GM21619 (cell line): ENCODE measurements around the gene B4GALT2.
A peak's percentile ranks its signal among the peaks of the same experiment; 100 is the strongest.

ENCODE experiments used
- ATAC-seq: cut with Tn5 transposase; IDR thresholded peaks from one replicate; pipeline ENCODE4 v1.9.1; 2021; ENCODE audit not compliant: unreplicated experiment

The B4GALT2 gene

GRCh38 chr1:43983253-43983899 is 4.4 kb downstream of the B4GALT2 start:
- ATAC-seq = no peak

GRCh38 chr1:43984855-43985254 is 5.8 kb downstream of the B4GALT2 start:
- ATAC-seq = no peak

GRCh38 chr1:43985984-43986595 is 7.1 kb downstream of the B4GALT2 start:
- ATAC-seq = no peak

GRCh38 chr1:43986712-43987111 is 7.7 kb downstream of the B4GALT2 start:
- ATAC-seq = no peak

GRCh38 chr1:43987159-43987902 is 8.3 kb downstream of the B4GALT2 start:
- no peak for ATAC-seq

GRCh38 chr1:43990271-43991199 is 11.5 kb downstream of the B4GALT2 start:
- ATAC-seq = no peak

- ATAC-seq = no peak
Measured at GRCh38 chr1:43991200-43991475, 12.1 kb downstream of the B4GALT2 start.

- peak; percentile 56 for ATAC-seq
Measured at GRCh38 chr1:43991476-43992231, 12.6 kb downstream of the B4GALT2 start, which contains the start of gene CCDC24. Gene CCDC24, plus strand, starts transcription at chr1:43991599. Its CDS starts 280 bp downstream, at chr1:43991879.

GRCh38 chr1:43992232-43992995 is 13.4 kb downstream of the B4GALT2 start:
- no peak for ATAC-seq

GRCh38 chr1:43993206-43993914 is 14.3 kb downstream of the B4GALT2 start:
- no peak for ATAC-seq

GRCh38 chr1:43994071-43994470 is 15.1 kb downstream of the B4GALT2 start:
- ATAC-seq = no peak

GRCh38 chr1:43994794-43995790 is 16.1 kb downstream of the B4GALT2 start:
- ATAC-seq = no peak

- ATAC-seq = no peak
Measured at GRCh38 chr1:43995984-43996732, 17.1 kb downstream of the B4GALT2 start.

GRCh38 chr1:43996733-43997115 is 17.7 kb downstream of the B4GALT2 start:
- ATAC-seq = no peak

- ATAC-seq = no peak
Measured at GRCh38 chr1:43997295-43997999, 18.4 kb downstream of the B4GALT2 start.

GRCh38 chr1:43998000-43998378 is 19.0 kb downstream of the B4GALT2 start:
- ATAC-seq = no peak

GRCh38 chr1:43999455-43999854 is 20.4 kb downstream of the B4GALT2 start:
- no peak for ATAC-seq
